ENCODE data around the gene PIEZO2. TPM values are rescaled to one million over a fixed set of nuclear protein-coding genes. Genes with fewer than 3 reads are reported as not detected.

PIEZO2 gene
- total and polyA plus RNA-seq, 11 donors: 0.04 to 4.9 (median 0.20) TPM; not detected in 2

- no peaks in the 10 kb centered on the region for H3K4me1 ChIP-seq
- H3K27ac ChIP-seq: no peak overlapping the region
- intact Hi-C loops (cut with DNase I): no loop called here
- H3K36me3 ChIP-seq: no peaks in the 10 kb centered on the region
- DNase-seq (no peak), ATAC-seq (no peak)
- no peak overlapping the region for H3K4me3 ChIP-seq
- 90 to 96% (median 92%) methylated on average over 5 of the region's 5 CpGs for WGBS, 4 donors
- no peaks in the 10 kb centered on the region for H3K27me3 ChIP-seq
- H3K9me3 ChIP-seq: no peaks in the 10 kb centered on the region
- TF ChIP-seq POLR2A (IDR thresholded peaks at IDR 0.05) (no peak), CTCF (IDR thresholded peaks at IDR 0.05) (no peak)
Observed at GRCh38 chr18:10760986-10761385, 388.4 kb downstream of the PIEZO2 start.

GRCh38 chr18:10759241-10759640 is 390.1 kb downstream of the PIEZO2 start:
- Histone ChIP-seq H3K27ac (no peak overlapping the region), H3K27me3 (peaks cover 0 to 3% (median 0%) of the 10 kb centered on the region in 9 donors), H3K4me3 (no peak overlapping the region), H3K4me1 (no peaks in the 10 kb centered on the region), H3K36me3 (no peaks in the 10 kb centered on the region), H3K9me3 (no peaks in the 10 kb centered on the region)
- DNase-seq: no peak
- 84 to 94% (median 93%) methylated on average over 7 of the region's 7 CpGs for WGBS, 4 donors
- intact Hi-C loops (cut with DNase I): no loop called here
- TF ChIP-seq POLR2A (IDR thresholded peaks at IDR 0.05) (no peak), CTCF (IDR thresholded peaks at IDR 0.05) (no peak)
- no peak for ATAC-seq

- ATAC-seq (no peak), DNase-seq (no peak)
- H3K36me3 ChIP-seq: no peaks in the 10 kb centered on the region
- no peaks in the 10 kb centered on the region for H3K4me1 ChIP-seq
- intact Hi-C loops (cut with DNase I): no loop called here
- TF ChIP-seq CTCF (IDR thresholded peaks at IDR 0.05) (no peak), POLR2A (IDR thresholded peaks at IDR 0.05) (no peak)
- H3K27me3 ChIP-seq: peaks cover 0 to 3% (median 0%) of the 10 kb centered on the region in 9 donors
- H3K4me3 ChIP-seq: no peak overlapping the region
- 88 to 95% (median 90%) methylated on average over 6 of the region's 6 CpGs for WGBS, 4 donors
- no peaks in the 10 kb centered on the region for H3K9me3 ChIP-seq
- no peak overlapping the region for H3K27ac ChIP-seq
Observed at GRCh38 chr18:10757946-10758345, 391.4 kb downstream of the PIEZO2 start.

- ATAC-seq (no peak), DNase-seq (no peak)
- no peak overlapping the region for H3K27ac ChIP-seq
- TF ChIP-seq POLR2A (IDR thresholded peaks at IDR 0.05): no peak
- no peak for TF ChIP-seq CTCF (IDR thresholded peaks at IDR 0.05)
- no peaks in the 10 kb centered on the region for H3K36me3 ChIP-seq
- H3K4me1 ChIP-seq: no peaks in the 10 kb centered on the region
- peaks cover 0 to 3% (median 0%) of the 10 kb centered on the region in 9 donors for H3K27me3 ChIP-seq
- H3K9me3 ChIP-seq: no peaks in the 10 kb centered on the region
- intact Hi-C loops (cut with DNase I): no loop called here
- no peak overlapping the region for H3K4me3 ChIP-seq
Observed at GRCh38 chr18:10757349-10757748, 392.0 kb downstream of the PIEZO2 start.

All from heart left ventricle (tissue), 16 donors.